NCI-H446 treated with DMSO at 0.1 percent for 48 hours (cell line): ENCODE measurements around the gene SCAPER.
"Not testable (repeated sequence)": the region's sequence is repeated elsewhere in the genome, so short reads cannot be mapped to it uniquely, and the experiment has no call there.

ENCODE experiments used
- DNase-seq: peaks from one replicate; lab custom pipeline; 2025; lab: John Stamatoyannopoulos, UW

Gene SCAPER

DNA sequence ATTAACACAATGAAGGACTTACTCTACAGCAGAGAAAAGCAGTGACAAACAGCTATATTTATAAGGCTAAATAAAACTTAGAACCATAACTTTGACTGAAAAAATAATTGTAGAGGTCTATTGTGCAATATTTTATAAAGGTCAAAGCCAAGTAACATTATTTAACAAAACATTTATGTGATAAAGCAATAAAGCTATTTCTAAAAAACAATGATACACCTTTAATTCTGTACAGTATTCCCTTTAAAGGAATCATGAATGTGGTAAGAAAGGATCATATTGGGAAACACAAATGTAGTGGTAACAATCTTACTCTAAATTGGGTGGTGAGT, 332.2 kb downstream of the SCAPER start:
- DNase-seq, result no peak

DNA sequence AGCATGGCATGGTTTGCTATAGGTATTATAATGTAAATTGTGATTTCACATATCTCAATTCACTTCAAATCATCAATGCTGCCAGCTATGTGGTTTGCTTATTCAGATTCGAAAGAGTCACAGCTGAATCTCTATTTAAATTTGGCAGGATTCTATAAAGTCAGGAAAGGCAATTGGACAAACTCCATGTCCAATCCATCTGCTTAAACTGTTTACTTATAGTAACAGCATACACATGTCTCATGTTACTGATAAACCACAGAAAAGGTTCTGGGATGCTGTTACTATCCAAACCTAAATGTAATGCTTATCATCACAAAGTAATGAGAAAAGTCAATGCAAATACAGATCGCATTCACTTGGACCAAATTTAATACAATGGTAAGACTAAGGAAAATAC, 338.9 kb downstream of the SCAPER start:
- peak; percentile 11 for DNase-seq

DNA sequence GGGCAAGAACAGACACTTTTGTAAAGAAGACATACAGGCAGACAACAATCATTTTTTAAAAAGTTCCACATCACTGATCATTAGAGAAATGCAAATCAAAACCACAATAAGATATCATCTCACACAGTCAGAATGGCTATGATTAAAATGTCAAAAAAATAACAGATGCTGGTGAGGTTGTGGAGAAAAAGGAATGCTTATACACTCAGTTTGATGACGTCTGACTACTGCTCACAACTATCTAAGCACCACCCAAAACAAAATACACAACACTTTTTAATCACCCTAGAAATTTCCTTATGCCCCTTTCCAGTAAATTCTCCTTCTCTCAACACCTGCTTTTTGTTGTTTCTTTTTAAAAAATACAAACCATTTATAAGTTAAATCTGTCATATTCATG, 339.8 kb downstream of the SCAPER start:
- no peak for DNase-seq

DNA sequence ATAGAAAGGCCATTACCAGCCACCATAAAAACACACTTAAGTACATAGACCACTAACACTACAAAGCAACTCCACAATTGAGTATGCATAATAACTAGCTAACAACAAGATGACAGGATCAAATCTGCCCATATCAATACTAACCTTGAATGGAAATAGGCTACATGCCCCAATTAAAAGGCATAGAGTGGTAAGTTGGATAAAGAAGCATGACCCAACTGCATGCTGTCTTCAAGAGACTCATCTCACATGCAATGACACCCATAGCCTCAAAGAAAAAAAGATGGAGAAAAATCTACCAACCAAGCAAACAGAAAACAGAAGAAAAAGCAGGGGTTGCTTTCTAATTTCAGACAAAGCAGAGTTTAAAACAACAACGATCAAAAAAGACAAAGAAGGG, 349.9 kb downstream of the SCAPER start:
- no peak for DNase-seq

DNA sequence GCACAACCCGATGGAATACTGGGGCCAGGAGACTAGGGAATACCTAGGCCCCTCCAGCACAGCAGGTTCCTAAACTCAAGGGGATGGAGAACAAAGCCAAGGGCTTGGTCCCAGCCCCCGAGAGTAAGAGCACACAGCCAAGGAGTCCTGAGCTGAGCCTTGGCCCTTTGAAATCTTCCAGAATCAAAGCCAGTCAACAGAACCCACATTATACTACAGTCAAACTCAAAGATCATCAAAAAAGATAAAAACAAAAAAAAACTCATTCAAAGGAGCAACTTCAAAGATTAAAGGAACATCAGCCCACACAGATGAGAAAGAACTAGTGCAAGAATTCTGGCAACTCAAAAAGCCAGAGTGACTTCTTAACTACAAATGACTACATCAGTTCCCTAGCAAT, 351.6 kb downstream of the SCAPER start:
- no peak for DNase-seq

DNA sequence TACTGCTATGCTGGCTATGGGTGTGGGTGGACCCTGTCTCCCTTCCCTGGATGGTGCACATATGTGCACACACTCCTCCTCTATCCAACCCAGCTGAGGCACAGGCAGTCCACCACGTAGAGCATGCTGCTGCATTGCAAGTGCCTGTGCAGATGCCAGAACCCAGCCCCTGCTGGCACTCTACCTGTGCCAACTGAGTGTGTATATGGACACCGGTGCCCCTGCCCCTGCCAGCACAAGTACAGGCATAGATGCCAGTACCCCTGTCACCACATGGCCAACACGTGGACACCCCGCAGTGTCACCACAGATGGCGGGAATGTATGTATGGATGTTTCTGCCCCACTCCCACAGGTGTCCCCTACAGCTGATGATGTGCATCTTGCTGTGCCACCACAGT, 352.0 kb downstream of the SCAPER start:
- no peak for DNase-seq

DNA sequence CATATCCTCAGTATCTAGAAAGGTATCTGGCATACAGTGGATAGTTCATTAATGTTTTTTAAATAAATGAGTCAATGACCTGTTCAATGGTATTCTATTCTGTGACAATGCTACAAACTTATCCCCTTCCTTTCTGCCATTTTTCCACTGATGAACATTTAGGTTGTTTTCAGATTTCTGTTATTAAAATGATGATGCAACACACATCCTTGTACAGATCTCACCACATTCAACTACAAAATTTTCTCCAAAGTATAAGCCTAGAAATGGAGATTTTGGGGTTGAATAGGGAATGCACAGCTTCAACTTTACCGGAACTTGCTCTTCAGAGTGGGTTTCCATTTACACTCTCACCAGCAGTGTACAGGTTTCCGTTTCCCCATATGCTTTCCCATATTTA, 358.3 kb downstream of the SCAPER start:
- no peak for DNase-seq

DNA sequence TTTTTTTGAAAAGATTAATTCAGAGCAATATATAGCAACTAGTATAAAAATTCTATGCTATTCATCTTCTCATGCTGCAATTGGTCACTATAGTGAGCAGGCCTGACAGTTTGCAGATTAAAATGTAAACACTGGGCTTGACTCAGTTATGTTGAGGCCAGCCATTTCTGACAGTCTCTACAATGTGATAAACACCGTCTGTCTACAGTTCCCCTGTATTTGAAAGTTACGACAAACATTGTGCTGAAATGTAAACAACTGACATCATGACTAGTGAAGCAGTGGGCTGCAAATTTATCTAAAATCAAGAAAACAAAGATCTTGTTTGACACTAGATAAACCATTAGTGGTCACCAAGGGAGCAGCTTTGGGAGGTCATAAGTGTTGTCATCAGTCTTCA, 371.1 kb downstream of the SCAPER start:
- no peak for DNase-seq

DNA sequence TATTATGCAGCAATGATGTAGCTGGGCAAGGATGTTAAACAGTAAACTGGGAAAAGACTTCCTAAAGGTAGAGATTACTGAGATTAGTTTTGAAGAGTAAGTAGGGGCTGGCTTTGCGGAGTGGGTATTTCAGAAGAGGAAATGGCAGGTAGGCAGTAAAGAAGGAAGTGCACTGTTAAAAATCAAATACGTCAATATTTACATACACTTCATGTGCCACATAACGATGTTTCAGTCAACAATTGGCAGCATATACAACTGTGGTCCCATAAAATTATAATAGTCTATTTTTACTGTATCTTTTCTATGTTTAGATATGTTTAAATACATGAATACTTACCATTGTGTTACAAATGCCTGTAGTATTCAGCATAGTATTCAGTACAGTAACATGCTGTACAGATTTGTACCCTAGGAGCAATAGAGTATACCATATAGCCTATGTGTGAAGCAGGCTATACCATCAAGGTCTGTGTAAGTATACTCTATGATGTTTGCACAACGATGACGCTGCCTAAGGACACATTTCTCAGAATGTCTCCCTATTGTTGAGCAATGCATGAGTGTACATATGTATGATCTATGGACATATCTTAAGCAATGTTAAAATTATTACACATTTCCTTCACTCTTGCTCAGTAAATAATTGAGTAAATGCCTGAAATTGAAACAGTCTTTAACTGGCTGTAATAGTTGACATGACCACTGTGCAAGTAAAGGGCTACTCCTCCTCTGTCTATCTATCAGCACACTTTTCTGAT, 371.9 kb downstream of the SCAPER start:
- DNase-seq, result no peak

DNA sequence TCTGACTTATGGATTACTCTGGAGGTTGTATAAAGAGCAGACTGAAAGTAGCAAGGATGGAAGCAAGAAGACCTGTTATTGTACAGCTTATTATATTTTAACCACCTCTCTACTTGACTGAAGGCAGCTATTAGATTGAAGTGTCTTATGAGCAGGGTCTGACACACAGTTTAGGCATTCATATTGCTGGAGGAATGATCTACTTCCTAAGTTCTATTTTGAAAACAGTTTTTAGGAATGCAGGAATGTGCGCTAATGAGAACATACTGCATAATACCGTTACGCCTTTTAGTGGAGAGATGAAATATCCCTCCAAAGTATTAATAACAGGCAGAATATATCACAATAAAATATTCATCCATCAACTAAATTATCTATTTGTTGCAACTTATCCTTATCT, 375.2 kb downstream of the SCAPER start:
- no peak for DNase-seq

DNA sequence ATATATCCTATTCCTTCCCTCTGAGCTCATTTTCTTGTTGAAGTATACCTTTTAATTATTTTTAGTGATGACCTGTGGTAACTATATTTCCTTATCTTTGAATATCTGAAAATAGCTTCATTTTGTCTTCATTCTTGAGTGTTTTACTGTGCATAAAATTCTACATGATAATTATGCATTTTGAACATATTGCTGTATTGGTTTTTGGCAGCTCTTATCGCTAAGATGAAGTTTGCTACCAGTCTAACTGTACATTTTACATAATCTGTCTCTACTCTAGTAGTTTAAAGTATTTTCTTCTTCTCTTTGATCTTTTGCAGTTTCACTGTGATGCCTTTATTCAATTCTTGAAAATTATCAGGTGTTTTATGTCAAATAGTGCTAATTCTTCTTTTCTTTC, 379.0 kb downstream of the SCAPER start:
- DNase-seq, result no peak

DNA sequence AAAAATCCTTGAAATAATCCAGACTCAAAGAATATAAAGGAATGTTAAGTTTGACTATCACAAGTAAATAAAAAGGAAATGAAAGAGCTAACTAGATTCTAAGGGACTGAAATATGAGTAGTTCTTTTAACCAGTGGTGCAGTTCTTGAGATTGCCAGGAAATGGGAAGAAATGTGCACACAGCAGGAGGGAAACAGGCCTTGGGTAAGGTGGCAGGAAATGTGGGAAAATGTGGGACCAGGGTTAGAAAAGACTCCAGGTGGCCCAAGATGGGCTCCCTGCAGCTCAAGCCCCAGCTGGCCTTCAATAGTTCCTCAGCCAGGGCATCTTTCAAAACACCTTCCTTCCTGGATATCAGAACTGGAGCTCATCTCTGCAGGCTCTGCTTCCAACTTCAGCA, 387.2 kb downstream of the SCAPER start:
- no peak for DNase-seq

DNA sequence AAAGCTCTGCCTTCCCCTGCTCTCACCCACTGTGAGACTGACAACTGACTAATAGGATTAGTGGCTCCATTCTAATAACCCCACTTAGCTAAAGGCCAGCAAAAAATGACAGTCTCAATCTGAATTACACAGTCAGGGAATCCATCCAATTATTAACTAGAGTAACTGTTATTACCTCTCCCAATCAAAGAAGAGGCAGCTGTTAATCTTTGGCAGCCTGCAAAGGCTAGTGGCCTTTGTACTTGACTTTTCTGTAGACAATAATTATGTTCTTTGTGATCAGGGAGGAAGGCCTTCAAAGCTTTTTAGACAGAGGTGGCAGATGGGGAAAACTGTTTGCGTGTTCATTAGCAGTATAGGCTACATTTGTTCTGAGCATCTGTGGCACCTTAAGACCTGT, 390.9 kb downstream of the SCAPER start:
- peak; percentile 65 for DNase-seq

DNA sequence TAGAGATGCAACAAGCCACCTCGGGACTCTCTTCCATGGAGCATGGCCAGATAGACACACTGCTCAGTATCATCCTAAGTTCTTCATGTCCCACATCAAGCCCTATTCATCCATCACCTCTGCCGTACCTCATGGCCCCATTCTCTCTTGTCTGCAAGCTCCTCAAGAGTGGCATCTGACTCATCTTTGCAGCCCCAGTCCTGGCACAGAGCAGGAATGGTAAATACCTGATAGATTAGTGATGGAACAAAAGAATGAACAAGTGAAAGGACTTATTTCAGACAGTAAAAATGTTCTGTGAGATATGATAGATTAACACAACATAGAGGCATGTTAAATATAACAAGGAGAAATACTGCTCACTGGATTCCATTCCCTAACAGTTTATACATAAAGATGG, 392.2 kb downstream of the SCAPER start:
- DNase-seq, result no peak

DNA sequence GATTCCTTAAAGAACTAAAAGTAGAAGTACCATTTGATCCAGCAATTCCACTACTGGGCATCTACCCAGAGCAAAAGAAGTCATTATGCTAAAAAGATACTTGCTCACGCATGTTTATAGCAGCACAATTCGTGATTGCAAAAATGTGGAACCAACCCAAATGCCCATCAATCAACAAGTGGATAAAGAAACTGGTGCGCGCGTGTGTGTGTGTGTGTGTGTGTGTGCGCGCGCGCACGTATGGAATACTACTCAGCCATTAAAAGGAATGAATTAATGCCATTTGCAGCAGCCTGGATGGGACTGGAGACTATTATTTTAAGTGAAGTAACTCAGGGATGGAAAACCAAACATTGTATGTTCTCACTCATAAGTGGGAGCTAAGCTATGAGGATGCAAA, 394.5 kb downstream of the SCAPER start:
- not testable (repeated sequence) for DNase-seq

DNA sequence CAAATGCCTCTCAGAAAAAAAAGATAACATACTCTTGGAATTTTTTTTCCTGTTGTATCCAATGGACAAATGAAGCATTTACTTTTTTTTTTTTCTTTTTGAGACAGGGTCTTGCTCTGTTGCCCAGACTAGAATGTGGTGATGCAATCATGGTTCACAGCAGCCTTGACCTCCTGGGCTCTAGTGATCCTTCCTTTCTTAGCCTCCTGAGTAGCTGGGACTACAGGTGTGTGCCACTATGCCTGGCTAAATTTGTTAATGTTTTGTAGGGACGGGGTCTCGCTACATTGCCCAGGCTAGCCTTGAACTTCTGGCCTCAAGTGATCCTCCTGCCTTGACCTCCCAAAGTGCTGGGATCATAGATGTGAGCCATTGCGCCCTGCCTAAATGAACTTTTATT, 401.3 kb downstream of the SCAPER start:
- DNase-seq, result no peak

DNA sequence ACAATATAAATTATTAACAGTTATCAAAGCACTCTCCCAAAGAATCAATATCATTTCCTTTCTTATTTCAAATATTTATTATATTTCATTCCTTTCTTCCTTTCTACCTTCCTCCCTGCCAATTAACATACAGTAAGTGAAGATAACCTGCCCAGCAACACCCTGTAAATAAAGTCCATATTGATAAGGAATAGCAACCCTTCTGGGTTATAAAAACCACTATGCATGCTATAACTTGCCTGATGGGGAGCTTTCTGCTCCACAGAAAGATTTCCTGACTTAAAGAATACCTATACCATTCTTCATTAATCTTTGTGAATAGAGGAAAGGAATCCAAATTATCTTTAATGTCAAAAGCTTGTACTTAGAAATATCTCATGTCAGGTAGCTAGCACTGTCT, 402.0 kb downstream of the SCAPER start:
- DNase-seq, result no peak

DNA sequence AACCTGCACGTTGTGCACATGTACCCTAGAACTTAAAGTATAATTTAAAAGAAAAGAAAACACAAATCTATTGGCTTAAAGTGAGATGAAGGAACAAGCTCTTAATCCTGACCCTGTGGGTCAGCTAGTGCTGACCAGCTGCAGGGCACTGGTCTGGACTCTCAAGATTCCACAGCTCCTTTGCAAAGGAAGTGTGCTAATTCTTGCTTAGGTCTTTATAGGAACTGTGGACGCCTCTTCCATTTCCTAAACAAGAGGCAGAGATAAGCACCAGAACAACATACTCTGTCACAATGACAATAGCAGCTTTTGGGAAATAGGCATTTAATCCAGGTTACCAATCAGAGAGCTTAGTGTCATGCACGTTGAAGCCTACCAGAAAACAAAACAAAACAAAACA, 402.5 kb downstream of the SCAPER start:
- no peak for DNase-seq

DNA sequence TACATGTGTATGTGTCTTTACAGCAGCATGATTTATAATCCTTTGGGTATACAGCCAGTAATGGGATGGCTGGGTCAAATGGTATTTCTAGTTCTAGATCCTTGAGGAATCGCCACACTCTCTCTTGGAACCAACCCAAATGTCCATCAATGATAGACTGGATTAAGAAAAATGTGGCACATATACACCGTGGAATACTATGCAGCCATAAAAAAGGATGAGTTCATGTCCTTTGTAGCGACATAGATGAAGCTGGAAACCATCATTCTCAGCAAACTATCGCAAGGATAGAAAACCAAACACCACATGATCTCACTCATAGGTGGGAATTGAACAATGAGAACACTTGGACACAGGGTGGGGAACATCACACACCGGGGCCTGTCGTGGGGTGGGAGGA, 403.0 kb downstream of the SCAPER start:
- not testable (repeated sequence) for DNase-seq

DNA sequence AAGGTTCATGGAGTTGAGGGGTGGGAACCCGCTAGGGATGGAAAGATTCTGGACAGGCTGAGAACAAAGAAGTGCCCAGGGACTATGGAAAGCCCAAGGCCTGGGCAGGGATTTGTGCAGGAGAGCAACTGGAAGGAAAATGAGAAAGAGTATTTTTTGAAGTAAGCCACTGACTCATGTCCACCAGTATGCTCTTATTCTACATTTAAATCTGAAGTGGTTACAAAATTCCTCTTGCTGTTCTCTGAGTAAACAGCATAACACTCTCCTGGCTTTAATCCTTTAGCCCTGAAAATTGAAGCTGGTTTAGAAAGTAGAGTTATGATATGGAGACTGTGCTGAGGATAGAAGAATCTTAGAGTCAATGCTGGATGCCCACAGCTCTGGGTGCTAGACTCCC, 403.4 kb downstream of the SCAPER start:
- DNase-seq, result no peak

DNA sequence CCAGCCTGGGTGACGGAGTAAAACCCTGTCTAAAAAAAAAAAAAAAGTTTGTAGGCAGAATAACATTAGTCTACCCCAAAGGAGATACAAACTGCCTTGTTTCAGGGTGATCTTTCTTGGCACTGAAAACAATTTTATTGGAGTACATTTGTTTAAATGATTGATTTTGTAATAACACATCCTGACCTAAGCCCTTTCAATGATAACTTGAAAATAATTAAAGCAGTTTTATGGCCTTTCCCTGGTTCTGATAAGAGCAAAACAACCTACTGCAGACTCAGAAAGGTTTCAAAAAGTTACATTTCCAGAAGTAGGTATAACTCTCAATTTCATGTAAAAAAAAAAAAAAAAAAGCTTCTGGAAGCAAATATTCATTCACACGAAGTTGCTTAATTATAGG, 404.1 kb downstream of the SCAPER start:
- DNase-seq, result no peak

DNA sequence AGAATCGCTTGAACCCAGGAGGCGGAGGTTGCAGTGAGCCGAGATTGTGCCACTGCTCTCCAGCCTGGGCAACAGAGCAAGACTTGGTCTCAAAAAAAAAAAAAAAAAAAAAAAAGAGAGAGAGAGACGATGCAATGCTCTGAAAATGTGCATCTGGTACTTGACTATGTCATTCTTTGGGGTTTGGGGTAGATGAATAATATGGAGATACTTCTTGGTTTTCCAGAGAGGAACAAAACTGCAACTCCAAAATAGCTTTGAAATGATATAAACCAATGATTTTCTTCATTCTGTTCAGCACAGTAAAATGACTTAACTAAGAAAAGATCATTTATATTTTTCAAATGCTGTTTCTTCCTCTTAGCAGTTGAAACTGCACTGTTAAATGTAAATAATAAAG, 409.7 kb downstream of the SCAPER start:
- DNase-seq, result no peak

DNA sequence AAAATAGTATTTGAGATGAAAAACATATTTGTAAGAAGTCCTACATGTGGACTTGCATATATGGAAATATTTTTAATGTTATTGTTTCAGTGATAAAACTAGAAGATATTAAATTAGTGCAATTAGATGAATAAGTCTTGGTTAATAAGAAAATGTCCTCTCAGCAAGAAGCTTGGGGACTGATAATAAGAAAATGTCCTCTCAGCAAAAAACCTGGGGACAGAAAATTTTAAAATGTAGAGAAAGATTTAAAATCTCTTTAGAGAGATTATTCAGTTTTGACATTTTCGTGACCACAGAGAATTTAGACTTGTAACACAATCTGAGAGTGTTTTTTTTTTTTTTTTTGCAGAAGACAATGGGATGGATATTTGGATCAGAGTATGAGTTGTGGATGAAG, 412.6 kb downstream of the SCAPER start:
- no peak for DNase-seq

DNA sequence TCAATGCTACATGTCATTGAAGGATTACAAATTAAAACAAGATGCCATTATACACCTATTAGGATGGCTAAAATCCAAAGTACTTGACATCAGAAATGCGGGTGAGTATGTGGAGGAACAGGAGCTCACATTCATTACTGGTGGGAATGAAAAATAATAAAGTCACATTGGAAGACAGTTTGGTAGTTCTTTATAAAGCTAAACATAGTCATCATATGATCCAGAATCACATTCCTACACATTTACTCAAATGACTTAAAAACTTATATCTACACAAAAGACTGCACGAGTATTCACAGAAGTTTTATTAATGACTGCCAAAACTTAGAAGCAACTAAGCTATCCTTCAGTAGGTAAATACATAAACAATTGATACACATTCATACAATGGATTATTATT, 421.4 kb downstream of the SCAPER start:
- DNase-seq, result no peak

DNA sequence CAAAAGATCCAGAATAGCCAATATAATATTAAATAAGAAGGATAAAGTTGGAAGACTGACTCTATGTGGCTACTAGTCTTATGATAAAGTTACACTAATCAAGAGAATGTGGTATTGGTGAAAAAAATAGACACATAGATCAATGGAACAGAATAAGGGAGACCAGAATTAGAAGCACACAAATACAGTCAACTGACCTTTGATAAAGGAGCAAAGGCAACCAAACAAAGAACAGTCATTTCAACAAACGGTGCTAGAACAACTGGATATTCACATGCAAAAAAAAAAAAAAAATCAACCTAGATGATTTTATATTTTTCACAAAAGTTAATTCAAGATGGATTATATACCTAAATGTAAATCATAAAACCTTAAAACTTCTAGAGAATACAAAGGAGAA, 422.1 kb downstream of the SCAPER start:
- no peak for DNase-seq
